ENCODE results near the gene OR2T6.

- TF ChIP-seq POLR2AphosphoS5 (IDR thresholded peaks at IDR 0.05) (no peak), POLR2A (IDR thresholded peaks at IDR 0.05) (no peak), EP300 (IDR thresholded peaks at IDR 0.05) (no peak)
- TF ChIP-seq, protein P1, sequence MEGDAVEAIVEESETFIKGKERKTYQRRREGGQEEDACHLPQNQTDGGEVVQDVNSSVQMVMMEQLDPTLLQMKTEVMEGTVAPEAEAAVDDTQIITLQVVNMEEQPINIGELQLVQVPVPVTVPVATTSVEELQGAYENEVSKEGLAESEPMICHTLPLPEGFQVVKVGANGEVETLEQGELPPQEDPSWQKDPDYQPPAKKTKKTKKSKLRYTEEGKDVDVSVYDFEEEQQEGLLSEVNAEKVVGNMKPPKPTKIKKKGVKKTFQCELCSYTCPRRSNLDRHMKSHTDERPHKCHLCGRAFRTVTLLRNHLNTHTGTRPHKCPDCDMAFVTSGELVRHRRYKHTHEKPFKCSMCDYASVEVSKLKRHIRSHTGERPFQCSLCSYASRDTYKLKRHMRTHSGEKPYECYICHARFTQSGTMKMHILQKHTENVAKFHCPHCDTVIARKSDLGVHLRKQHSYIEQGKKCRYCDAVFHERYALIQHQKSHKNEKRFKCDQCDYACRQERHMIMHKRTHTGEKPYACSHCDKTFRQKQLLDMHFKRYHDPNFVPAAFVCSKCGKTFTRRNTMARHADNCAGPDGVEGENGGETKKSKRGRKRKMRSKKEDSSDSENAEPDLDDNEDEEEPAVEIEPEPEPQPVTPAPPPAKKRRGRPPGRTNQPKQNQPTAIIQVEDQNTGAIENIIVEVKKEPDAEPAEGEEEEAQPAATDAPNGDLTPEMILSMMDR (IDR thresholded peaks at IDR 0.05): no peak
Observed at GRCh38 chr1:248402748-248403147, 27.2 kb downstream of the OR2T6 start, which contains the start of gene OR2T1.

Data from sigmoid colon (tissue), 4 donors.